GM12865 (cell line): Measurements from ENCODE around the gene MAL.

ENCODE experiments used
- DNase-seq: peaks from one replicate; pipeline ENCODE4 v3.0.0; 2010; ENCODE audit warnings: low read depth
- H3K4me3 ChIP-seq: 2 replicates; pipeline ENCODE4 v1.5.1; 2011; ENCODE audit warnings: mild to moderate bottlenecking, low read depth, low read length, control low read depth
- TF ChIP-seq, protein P1 (sequence below): IDR thresholded peaks from 2 replicates; pipeline ENCODE4 v1.5.1; 2011; ENCODE audit warnings: low read length, control low read depth, low read depth, inconsistent platforms; ENCODE audit not compliant: insufficient read depth; ENCODE audit errors: missing control alignments

Gene MAL

DNA sequence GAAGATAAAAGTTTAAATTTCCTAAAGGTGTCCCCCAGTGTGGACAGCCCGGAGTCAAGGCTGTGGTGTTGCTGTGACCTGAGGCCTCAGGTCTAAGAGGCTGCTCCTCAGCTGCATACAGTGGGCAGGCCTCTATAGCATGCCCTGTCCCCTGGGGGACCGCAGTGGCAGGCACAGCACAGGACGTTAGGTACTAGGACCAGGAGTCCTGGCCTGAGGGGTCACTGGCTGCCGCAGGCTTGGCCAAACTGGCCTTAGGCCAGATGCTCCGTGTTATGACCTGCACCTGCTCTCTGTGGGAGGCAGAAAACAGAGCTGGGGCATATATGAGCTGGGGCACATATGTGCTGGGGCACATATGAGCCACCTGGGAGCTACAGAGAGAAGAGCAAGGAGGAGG lies 21.2 kb upstream of the MAL start:
- DNase-seq, result no peak
- no peak overlapping the region for H3K4me3 ChIP-seq
- TF ChIP-seq, protein P1, sequence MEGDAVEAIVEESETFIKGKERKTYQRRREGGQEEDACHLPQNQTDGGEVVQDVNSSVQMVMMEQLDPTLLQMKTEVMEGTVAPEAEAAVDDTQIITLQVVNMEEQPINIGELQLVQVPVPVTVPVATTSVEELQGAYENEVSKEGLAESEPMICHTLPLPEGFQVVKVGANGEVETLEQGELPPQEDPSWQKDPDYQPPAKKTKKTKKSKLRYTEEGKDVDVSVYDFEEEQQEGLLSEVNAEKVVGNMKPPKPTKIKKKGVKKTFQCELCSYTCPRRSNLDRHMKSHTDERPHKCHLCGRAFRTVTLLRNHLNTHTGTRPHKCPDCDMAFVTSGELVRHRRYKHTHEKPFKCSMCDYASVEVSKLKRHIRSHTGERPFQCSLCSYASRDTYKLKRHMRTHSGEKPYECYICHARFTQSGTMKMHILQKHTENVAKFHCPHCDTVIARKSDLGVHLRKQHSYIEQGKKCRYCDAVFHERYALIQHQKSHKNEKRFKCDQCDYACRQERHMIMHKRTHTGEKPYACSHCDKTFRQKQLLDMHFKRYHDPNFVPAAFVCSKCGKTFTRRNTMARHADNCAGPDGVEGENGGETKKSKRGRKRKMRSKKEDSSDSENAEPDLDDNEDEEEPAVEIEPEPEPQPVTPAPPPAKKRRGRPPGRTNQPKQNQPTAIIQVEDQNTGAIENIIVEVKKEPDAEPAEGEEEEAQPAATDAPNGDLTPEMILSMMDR, result no peak

DNA sequence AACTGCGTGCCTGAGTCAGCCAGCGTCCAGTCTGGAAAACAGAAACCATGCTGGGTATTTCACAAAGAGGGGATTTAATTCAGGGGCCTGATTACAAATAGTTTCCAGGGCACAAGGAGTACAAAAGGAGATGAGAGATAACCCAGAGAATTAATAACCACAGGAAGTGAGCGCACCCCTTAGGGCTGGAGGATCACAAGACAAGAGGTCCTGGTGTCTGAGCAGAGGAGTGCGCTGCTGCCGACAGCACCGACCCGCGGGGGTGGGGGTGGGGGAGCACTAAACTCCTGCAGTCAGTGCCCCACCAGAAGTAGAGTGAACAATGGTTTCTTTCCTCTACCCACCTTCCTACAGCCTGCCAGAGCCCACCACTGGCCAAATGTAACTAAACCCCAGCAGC lies 20.8 kb upstream of the MAL start:
- no peak overlapping the region for H3K4me3 ChIP-seq
- TF ChIP-seq, protein P1, result no peak

DNA sequence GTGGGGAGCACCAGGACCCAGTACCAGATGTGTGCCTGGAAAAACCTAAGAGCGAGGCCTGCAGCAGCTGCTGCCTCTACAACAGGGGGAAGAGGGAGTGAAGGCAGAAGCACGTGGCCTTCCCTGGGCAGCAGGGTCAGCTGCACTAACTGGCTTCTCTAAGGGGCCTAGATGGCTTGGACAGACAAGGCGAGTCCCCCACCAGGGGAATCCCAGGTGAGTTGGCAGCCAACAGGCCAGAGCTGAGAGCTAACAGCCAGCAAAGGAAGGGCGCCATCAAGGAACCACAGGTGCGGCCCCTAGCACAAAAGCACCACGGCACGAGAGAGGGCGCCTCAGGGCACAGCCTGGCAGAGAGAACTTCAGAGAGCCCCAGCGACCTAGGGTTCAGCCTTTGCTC lies 19.8 kb upstream of the MAL start:
- DNase-seq, result no peak
- TF ChIP-seq, protein P1, result no peak
- no peak overlapping the region for H3K4me3 ChIP-seq

More for the DNA sequence above, 20.8 kb upstream of the MAL start:
- no peak for DNase-seq

DNA sequence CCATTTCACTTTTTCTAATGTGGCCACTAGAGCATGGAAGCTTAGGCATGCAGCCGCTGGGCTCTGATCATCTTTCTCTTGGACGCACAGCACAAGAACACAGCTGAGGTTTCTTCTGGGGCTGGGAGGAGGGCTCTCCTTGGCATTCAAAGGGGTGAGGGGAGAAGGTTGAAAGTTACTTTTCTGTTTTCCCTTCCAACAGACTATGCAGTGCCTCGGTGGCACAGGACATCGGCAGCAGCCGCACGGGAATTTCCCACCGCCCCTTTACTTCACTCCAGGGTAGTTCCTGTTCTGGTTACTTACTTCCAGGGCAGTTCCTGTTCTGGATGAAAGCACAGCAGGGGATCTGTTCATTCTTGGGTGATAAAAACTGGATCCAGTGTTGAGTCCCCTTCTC lies 18.9 kb upstream of the MAL start:
- TF ChIP-seq, protein P1, result no peak
- DNase-seq, result no peak
- no peak overlapping the region for H3K4me3 ChIP-seq

DNA sequence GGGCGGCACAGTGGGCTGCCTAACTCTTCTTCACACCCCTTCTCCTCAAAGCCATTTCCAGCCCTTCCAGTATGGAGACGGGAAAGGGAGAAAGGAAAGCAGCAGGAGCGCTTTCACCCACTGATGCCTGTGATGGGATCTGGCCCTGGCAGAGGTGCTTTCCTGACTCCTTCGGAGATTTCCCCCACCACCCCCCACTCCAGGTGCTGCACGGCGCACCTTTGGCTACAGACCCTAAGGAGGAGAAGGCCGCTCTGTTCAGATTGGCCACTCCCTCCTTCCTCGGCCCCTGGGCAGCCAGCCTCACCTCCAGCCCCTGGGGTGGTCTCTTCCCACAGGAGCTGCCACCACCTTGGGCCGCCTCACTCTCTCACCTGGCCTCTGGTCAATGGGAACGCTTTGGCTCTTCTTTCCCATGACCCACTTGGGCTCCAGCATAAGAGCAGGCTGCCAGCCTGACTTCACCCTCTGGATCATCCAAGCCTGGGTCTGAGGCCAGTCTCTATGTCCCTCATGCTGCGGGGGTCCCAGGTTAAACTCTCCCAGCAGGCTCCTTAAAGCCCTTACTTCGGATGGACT lies 18.4 kb upstream of the MAL start:
- TF ChIP-seq, protein P1, result no peak
- no peak for DNase-seq
- no peak overlapping the region for H3K4me3 ChIP-seq

DNA sequence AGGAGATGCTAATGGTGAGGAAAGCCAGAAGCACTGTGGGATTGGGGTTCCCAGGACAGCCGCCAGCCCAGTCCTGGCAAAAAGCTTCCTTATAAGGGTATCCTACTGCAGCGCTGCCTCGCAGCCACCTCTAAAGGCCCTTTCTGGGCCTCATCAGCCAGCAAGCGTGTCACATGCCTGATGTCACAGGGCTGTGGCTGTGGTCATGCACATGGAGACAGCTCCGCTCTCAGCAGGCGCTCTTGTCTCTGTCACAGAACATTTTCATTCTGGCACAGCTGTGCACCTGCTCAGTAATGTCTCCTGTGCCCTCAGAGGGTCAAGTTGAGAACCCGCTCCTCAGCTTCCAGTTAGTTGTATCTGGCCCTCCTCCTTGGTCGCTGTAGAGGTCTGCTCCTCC lies 17.7 kb upstream of the MAL start:
- DNase-seq, result no peak
- no peak overlapping the region for H3K4me3 ChIP-seq
- TF ChIP-seq, protein P1, result no peak

DNA sequence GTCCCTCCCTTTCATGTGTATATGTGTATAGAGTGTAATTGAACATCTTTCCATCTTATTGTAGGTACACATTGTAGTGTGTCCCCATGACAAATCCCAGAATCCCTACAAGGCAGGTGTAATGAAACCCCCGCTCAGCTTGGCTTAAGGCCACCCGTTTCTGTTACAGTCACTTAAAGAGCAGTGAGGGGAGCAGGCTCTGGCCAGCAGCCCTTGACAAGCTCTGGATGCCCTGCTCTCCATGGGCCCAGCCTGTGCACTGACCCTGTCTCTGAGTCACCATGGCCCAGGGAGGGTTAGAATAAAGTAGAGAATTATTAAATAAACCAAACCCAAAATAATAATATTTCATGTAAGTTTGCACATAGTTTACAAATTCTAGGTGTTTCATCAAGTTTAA lies 17.2 kb upstream of the MAL start:
- TF ChIP-seq, protein P1, result no peak
- no peak overlapping the region for H3K4me3 ChIP-seq
- no peak for DNase-seq
